ENCODE measurements around the gene HDAC4.

HDAC4 gene

DNA sequence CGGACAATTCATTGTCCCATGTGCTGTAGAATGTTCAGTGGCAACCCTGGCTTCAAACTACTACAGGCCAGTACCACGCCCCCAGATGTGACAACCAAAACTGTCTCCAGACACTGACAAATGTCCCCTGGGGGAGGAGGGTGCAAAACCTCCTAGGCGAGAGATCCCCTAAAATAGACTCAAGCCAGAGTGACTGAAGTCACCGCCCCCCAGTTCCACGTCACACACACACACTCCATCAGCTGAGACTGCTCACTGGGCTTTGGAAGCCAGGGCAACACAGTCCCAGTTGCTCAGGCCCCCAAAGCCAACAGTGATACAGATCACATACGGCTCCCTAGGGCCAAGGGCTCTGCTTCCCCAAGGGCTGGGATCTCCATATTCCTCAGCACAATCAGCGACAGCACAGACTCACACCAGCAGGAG is 19.1 kb downstream of the HDAC4 start:
- DNase-seq, result no peak

- DNase-seq, result no peak
Observed at GRCh38 chr2:239380831-239381708, 19.8 kb downstream of the HDAC4 start.

- no peak for DNase-seq
Observed at GRCh38 chr2:239379641-239380170, 21.1 kb downstream of the HDAC4 start.

GRCh38 chr2:239378918-239379640 is 21.7 kb downstream of the HDAC4 start:
- no peak for DNase-seq

GRCh38 chr2:239378021-239378917 is 22.6 kb downstream of the HDAC4 start:
- no peak for DNase-seq

DNA sequence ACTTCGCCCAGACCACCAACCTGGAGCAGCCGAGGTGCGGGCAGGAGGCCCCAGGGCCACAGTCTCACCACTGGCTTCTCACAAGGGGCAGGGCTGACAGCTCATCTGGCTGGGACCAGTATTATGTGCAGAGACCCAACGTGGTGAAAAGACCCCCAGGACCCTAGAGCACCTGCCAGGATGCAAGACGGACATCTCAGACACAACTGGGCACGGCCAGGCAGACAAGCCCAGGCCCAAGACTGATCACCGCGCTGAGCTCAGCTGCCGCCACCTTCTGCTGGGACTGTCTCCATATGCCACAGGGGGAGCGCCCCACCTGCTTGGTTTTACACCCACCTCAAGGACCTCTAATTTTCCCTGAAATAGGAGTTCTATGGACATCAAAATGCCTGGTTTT is 23.2 kb downstream of the HDAC4 start:
- no peak for DNase-seq

DNA sequence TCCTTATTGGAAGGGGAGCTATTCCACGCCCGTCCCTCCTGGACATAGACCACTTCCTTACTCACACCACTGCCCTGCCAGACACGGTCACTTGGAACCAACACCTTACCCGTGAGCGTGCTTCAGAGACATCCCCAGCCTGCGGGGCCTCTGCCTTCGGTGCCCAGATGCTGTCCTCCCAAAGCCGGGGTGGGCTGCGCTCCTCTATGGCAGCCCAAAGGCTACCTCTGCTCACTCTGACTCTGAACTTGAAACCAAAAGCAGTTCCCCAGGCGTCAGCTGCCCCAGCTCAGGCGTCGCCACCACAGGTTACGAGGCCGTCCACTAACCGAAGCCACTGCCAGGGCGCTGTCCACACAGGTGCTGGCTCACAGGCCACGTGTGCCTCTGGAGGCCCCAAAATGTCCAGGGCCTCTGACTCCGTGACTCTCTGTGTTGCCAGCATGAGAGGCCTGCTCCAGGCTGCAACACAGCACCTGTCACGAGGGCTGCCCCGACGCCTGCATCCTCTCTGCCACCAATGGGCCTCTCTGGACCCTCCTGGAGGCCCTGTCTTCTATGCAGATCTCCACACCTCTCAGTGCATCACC is 23.8 kb downstream of the HDAC4 start:
- no peak for DNase-seq

DNA sequence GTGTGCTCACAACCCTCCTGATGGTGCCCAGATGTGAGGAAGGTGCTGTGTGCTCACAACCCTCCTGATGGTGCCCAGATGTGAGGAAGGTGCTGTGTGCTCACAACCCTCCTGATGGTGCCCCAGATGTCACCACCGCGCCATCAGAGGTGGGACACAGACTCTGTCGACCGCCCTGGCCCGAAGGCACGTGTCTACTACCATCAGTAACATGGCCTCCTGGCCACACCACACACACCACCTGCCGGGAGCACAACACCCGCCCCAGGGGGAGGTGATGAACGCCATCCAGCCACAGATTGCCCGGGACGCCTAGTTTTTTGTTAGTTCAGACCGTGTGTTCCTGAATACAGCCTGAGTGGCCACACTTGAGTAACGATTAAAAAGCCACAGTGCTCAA is 24.5 kb downstream of the HDAC4 start:
- DNase-seq, result no peak

GRCh38 chr2:239375278-239376061 is 25.4 kb downstream of the HDAC4 start:
- DNase-seq, result no peak

DNA sequence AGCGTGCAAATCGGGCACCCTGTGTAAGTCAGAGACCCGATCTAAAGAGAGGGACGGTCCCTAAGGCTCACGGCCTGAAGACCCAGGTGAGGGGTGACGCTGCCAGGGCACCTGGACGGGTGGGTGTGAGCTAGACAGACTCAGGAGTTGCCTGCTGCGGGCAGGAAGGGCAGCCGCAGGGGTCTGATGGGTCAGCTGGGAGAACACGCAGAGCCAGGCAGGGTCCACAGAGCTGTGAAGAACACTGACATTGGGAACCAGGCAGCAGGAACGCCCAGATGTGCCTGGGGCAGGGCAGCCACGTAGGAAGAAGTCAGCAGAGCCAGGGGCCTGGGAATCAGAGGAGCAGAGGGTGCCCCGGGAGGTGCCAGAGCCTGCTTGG is 25.9 kb downstream of the HDAC4 start:
- DNase-seq, result no peak

- DNase-seq, result no peak
Observed at GRCh38 chr2:239372835-239373234, 28.0 kb downstream of the HDAC4 start.

- no peak for DNase-seq
Observed at GRCh38 chr2:239371726-239372686, 28.8 kb downstream of the HDAC4 start.

GRCh38 chr2:239370876-239371725 is 29.7 kb downstream of the HDAC4 start:
- no peak for DNase-seq

DNA sequence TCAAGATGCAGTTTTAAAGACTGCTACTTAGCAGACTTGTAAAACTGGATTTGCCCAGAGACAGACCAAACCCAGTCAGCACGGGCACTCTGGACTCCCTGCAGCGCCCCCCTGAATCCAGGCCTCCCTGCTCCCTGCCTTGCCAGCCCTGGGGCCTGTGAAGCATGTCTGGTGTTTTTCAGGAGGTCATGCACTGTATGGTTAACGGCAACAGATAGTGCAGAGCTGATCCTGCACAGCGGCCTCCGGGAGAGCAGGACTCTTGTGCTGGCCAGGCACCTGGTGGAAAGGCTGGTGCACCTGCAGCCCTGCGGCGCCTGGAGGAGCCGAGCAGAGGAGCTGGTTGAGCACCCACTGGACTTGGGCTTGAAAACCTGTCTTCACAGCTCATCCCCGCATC is 30.4 kb downstream of the HDAC4 start:
- no peak for DNase-seq

DNA sequence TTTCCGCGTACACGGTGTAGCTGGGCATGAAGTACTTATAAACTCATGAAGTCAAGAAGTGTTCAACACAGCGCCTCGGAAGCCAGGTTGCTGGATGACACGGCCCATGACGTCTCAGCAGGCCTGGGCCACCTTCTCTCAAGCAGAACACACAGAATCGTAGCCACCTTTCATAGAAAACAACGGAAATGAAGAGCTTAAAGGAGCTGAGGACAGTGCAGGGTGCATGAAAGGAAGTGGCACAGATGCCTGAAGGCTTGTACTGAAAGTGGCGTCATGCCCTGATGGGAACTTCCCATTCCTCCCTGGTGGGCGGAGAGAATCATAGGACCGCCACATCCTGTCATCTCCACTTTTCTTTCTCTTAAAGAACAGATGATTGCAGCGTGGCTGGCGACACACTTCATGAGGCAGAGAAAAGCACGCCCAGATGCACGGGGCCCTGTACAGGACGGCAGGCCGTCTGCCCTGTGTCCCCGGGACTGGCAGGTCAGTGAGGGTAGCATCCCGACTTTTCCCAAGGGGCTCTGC is 31.1 kb downstream of the HDAC4 start:
- no peak for DNase-seq

GRCh38 chr2:239368906-239369552 is 31.8 kb downstream of the HDAC4 start:
- no peak for DNase-seq

GRCh38 chr2:239368321-239368720 is 32.5 kb downstream of the HDAC4 start:
- no peak for DNase-seq

- DNase-seq, result no peak
Observed at GRCh38 chr2:239366740-239367139, 34.1 kb downstream of the HDAC4 start.

Data from DMS153 (cell line).